Measurements from ENCODE around the gene FAM234B.

- TF ChIP-seq CTCF (IDR thresholded peaks at IDR 0.05) (no peak), POLR2A (IDR thresholded peaks at IDR 0.05) (no peak), POLR2AphosphoS5 (IDR thresholded peaks at IDR 0.05) (no peak), EP300 (IDR thresholded peaks at IDR 0.05) (no peak)
These were observed 5.6 kb upstream of the FAM234B start for GRCh38 chr12:13038491-13039161.

All from sigmoid colon (tissue), 4 donors.